Neural progenitor cell (in vitro differentiated cells): ENCODE results near the gene LETMD1. TPM values are rescaled to one million over a fixed set of nuclear protein-coding genes. Genes with fewer than 3 reads are reported as not detected.
A peak's percentile ranks its signal among the peaks of the same experiment; 100 is the strongest.

Experiments
- DNase-seq: peaks from one replicate; pipeline ENCODE4 v3.0.0-alpha.2; 2016; ENCODE audit warnings: low spot score
- H2AFZ ChIP-seq: fragments of 200-600 bp; sonication (generic); replicated peaks from 2 replicates; pipeline ENCODE4 v1.6.1; 2016; ENCODE audit warnings: antibody characterized with exemption
- H3F3A ChIP-seq: fragments of 200-600 bp; sonication (generic); 2 replicates; pipeline ENCODE4 v1.6.1; 2016; ENCODE audit warnings: antibody characterized with exemption, low read depth
- H3K27ac ChIP-seq: fragments of 200-600 bp; sonication (generic); 2 replicates; pipeline ENCODE4 v1.5.1; 2016; ENCODE audit warnings: mild to moderate bottlenecking
- H3K27me3 ChIP-seq: fragments of 200-600 bp; sonication (generic); 2 replicates; pipeline ENCODE4 v1.6.1; 2016; ENCODE audit warnings: mild to moderate bottlenecking, moderate library complexity
- H3K36me3 ChIP-seq: fragments of 200-600 bp; sonication (generic); 2 replicates; pipeline ENCODE4 v1.5.1; 2016
- H3K4me1 ChIP-seq: fragments of 200-600 bp; sonication (generic); 2 replicates; pipeline ENCODE4 v1.6.1; 2016; ENCODE audit warnings: mixed run types
- H3K4me2 ChIP-seq: fragments of 200-600 bp; sonication (generic); 2 replicates; pipeline ENCODE4 v1.6.1; 2016
- H3K4me3 ChIP-seq: fragments of 200-600 bp; sonication (generic); 2 replicates; pipeline ENCODE4 v1.5.1; 2016
- H3K79me2 ChIP-seq: fragments of 200-600 bp; sonication (generic); 2 replicates; pipeline ENCODE4 v1.6.1; 2016; ENCODE audit warnings: low read depth
- H3K9ac ChIP-seq: fragments of 200-600 bp; sonication (generic); 2 replicates; pipeline ENCODE4 v1.6.1; 2016
- H3K9me3 ChIP-seq: fragments of 200-600 bp; sonication (generic); 2 replicates; pipeline ENCODE4 v1.5.1; 2016; ENCODE audit warnings: low read depth
- H4K20me1 ChIP-seq: fragments of 200-600 bp; sonication (generic); 2 replicates; pipeline ENCODE4 v1.6.1; 2016; ENCODE audit warnings: low read depth
- H3K27ac Mint-ChIP-seq: 3 replicates; pipeline ENCODE4 v1.8.0; 2021; ENCODE audit warnings: mixed read lengths
- H3K27me3 Mint-ChIP-seq: 2 replicates; pipeline ENCODE4 v1.8.0; 2022; ENCODE audit warnings: low read depth, mild to moderate bottlenecking, inconsistent platforms, moderate library complexity, mixed read lengths; ENCODE audit not compliant: insufficient read depth
- H3K36me3 Mint-ChIP-seq: 3 replicates; pipeline ENCODE4 v1.8.0; 2021; ENCODE audit warnings: mixed read lengths
- H3K4me1 Mint-ChIP-seq: 3 replicates; pipeline ENCODE4 v1.8.0; 2021; ENCODE audit warnings: mixed read lengths
- H3K4me3 Mint-ChIP-seq: 3 replicates; pipeline ENCODE4 v1.8.0; 2021; ENCODE audit warnings: mild to moderate bottlenecking, moderate library complexity, mixed read lengths
- H3K9me3 Mint-ChIP-seq: 3 replicates; pipeline ENCODE4 v1.8.0; 2020; ENCODE audit warnings: mixed read lengths
- CTCF ChIP-seq: fragments of 200-600 bp; sonication (generic); IDR thresholded peaks from 2 replicates; pipeline ENCODE4 v1.5.1; 2017; ENCODE audit warnings: antibody characterized with exemption, mild to moderate bottlenecking
- EZH2 ChIP-seq: fragments of 200-600 bp; sonication (generic); IDR thresholded peaks from 2 replicates; pipeline ENCODE4 v1.6.1; 2017; ENCODE audit warnings: antibody characterized with exemption, mild to moderate bottlenecking, moderate library complexity
- EZH2phosphoT487 ChIP-seq: fragments of 200-600 bp; sonication (generic); IDR thresholded peaks from 2 replicates; pipeline ENCODE4 v1.6.1; 2017; ENCODE audit warnings: antibody characterized with exemption
- total RNA-seq: library from RNA; depleted of rRNA; stranded (reverse); fragments of >200 nt; gene quantifications from 2 replicates; pipeline ENCODE4 v1.2.3, GENCODE V29; 2015; ENCODE audit warnings: low replicate concordance

LETMD1 gene
- total RNA-seq, 1 donor from 2014 or later = 40.9 TPM

DNA sequence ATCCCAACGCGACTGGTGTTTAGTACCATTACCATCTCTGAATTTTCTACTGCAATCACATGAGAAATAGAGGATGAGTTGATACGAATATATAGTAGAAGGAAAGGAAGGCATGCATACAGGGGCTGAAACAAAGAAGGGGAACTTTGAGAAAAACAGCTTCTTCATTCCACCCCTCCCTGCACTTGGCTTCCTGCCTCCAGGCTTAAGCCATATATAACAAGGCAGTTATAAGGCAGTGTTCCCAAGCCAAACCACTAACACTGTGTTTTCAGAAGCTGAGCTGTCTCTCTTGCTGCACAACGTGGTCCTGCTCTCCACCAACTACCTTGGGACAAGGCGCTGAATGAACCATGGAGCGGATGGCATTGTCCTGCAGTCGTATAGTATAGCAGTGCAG, 11.0 kb downstream of the LETMD1 start:
- TF ChIP-seq CTCF (no peak), EZH2 (no peak), EZH2phosphoT487 (no peak)
- H3K36me3 ChIP-seq = no peaks in the 10 kb centered on the region

GRCh38 chr12:51062631-51063397, 14.7 kb downstream of the LETMD1 start:
- TF ChIP-seq CTCF = no peak
- TF ChIP-seq EZH2 = no peak
- TF ChIP-seq EZH2phosphoT487 = no peak
- Histone ChIP-seq H3K27ac (peak overlapping the region; percentile 23), H3K27me3 (no peaks in the 10 kb centered on the region), H3K36me3 (peaks cover 7% of the 10 kb centered on the region), H3F3A (peaks cover 16% of the 10 kb centered on the region), H3K9ac (no peak overlapping the region), H3K4me1 (no peaks in the 10 kb centered on the region), H3K4me2 (no peak overlapping the region), H3K79me2 (no peaks in the 10 kb centered on the region), H3K9me3 (no peaks in the 10 kb centered on the region), H2AFZ (no peak overlapping the region), H3K4me3 (no peak overlapping the region), H4K20me1 (peaks cover 9% of the 10 kb centered on the region)
- no peak for DNase-seq
- H3K27ac Mint-ChIP-seq = no peak overlapping the region
- no peaks in the 10 kb centered on the region for H3K4me1 Mint-ChIP-seq
- peaks cover 36% of the 10 kb centered on the region for H3K36me3 Mint-ChIP-seq
- peaks cover 8% of the 10 kb centered on the region for H3K27me3 Mint-ChIP-seq
- H3K9me3 Mint-ChIP-seq = no peaks in the 10 kb centered on the region
- no peak overlapping the region for H3K4me3 Mint-ChIP-seq

More for the DNA sequence above, 11.0 kb downstream of the LETMD1 start:
- H3K27me3 ChIP-seq = no peaks in the 10 kb centered on the region
- no peaks in the 10 kb centered on the region for H3K9me3 ChIP-seq
- no peak for DNase-seq
- H3K4me3 ChIP-seq = no peak overlapping the region
- no peaks in the 10 kb centered on the region for H3K4me1 ChIP-seq
- Mint-ChIP-seq H3K27ac (no peak overlapping the region), H3K27me3 (peaks cover 7% of the 10 kb centered on the region), H3K36me3 (peaks cover 37% of the 10 kb centered on the region), H3K9me3 (no peaks in the 10 kb centered on the region), H3K4me1 (no peaks in the 10 kb centered on the region), H3K4me3 (no peak overlapping the region)
- no peak overlapping the region for H2AFZ ChIP-seq
- H3K9ac ChIP-seq = no peak overlapping the region
- no peaks in the 10 kb centered on the region for H3K79me2 ChIP-seq
- no peak overlapping the region for H3K4me2 ChIP-seq
- no peak overlapping the region for H3K27ac ChIP-seq
- peaks cover 9% of the 10 kb centered on the region for H4K20me1 ChIP-seq
- H3F3A ChIP-seq = peaks cover 16% of the 10 kb centered on the region

DNA sequence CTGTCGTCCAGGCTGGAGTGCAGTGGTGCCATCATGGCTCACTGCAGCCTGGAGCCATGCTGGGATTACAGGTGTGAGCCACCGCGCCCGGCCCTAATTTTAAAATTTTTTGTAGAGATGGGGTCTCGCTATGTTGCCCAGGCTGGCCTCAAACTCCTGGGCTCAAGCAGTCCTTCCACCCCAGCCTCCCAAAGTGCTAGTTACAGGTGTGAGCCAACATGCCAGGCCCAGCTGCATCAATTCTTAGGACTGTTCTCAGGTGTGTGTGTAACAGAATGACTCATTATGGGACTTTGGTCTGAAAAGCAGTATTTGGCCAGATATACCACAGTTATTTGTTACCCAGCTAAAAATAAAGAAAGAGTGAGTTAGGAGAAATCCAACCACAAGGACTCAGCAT, 17.4 kb downstream of the LETMD1 start:
- DNase-seq = no peak
- H3K4me3 Mint-ChIP-seq = no peak overlapping the region
- Histone ChIP-seq H3K9me3 (no peaks in the 10 kb centered on the region), H3K79me2 (no peaks in the 10 kb centered on the region), H4K20me1 (peaks cover 9% of the 10 kb centered on the region), H3K4me2 (no peak overlapping the region), H3K4me1 (no peaks in the 10 kb centered on the region), H3K9ac (no peak overlapping the region), H3K27ac (no peak overlapping the region), H3F3A (peaks cover 16% of the 10 kb centered on the region), H3K27me3 (no peaks in the 10 kb centered on the region), H3K36me3 (peaks cover 7% of the 10 kb centered on the region), H2AFZ (no peak overlapping the region), H3K4me3 (no peak overlapping the region)
- no peaks in the 10 kb centered on the region for H3K9me3 Mint-ChIP-seq
- no peak for TF ChIP-seq CTCF
- TF ChIP-seq EZH2 = no peak
- no peak for TF ChIP-seq EZH2phosphoT487
- no peak overlapping the region for H3K27ac Mint-ChIP-seq
- H3K27me3 Mint-ChIP-seq = peaks cover 2% of the 10 kb centered on the region
- H3K36me3 Mint-ChIP-seq = peaks cover 30% of the 10 kb centered on the region
- no peaks in the 10 kb centered on the region for H3K4me1 Mint-ChIP-seq
